22Rv1 (cell line): ENCODE results near the gene ULK3.

Experiments used
- ZFX ChIP-seq: fragments of 450-650 bp; IDR thresholded peaks from 2 replicates; pipeline ENCODE4 v1.6.1; 2017; ENCODE audit warnings: antibody characterized with exemption, borderline replicate concordance
- TF ChIP-seq, protein P1 (sequence below): fragments of 450-650 bp; IDR thresholded peaks from 2 replicates; pipeline ENCODE4 v1.5.1; 2017; ENCODE audit warnings: mild to moderate bottlenecking

GRCh38 chr15:74856537-74856936 lies 13.6 kb upstream of the ULK3 start:
- TF ChIP-seq, protein P1, sequence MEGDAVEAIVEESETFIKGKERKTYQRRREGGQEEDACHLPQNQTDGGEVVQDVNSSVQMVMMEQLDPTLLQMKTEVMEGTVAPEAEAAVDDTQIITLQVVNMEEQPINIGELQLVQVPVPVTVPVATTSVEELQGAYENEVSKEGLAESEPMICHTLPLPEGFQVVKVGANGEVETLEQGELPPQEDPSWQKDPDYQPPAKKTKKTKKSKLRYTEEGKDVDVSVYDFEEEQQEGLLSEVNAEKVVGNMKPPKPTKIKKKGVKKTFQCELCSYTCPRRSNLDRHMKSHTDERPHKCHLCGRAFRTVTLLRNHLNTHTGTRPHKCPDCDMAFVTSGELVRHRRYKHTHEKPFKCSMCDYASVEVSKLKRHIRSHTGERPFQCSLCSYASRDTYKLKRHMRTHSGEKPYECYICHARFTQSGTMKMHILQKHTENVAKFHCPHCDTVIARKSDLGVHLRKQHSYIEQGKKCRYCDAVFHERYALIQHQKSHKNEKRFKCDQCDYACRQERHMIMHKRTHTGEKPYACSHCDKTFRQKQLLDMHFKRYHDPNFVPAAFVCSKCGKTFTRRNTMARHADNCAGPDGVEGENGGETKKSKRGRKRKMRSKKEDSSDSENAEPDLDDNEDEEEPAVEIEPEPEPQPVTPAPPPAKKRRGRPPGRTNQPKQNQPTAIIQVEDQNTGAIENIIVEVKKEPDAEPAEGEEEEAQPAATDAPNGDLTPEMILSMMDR, result no peak
- TF ChIP-seq ZFX, result no peak
